ENCODE results near the gene KCNJ11.

DNA sequence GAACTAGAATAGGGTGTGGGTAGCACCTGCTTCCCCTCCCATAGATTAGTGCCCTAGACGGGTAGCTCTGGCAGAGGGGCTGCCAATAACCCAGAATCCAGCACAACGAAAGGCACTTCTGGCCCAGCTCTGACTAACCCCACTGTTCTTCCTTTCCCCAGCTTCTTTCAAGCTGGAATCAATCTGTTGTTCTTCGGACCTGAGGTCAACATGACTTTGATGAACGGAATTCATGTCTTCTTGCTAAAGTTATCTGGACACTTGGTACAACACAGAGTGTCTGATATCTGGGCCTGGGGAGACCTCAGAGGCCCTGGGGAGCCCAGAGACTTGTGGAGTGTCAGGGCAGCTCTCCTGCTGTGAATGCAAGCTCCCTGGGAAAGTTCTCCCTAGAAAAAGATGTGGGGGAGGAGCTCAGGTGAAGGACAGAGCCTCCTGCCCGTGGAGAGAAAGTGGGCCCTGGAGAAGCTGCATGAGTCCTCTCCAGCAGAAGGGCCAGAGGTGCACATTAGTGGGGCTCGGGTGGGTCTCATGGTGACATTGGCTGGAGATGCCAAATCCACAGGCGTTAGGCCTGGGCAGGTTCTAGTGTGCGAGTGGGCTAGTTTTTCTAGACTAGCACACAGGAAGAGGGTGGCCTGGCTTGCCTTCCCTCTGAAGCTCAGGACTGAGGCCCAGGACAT is 6.3 kb downstream of the KCNJ11 start:
- no peak for TF ChIP-seq CTCF (IDR thresholded peaks at IDR 0.05)
- no peak for TF ChIP-seq EZH2phosphoT487 (IDR thresholded peaks at IDR 0.05)

All from neural progenitor cell (in vitro differentiated cells).